Fibroblast of pulmonary artery (primary cell): Measurements from ENCODE around the gene TRAM2.
A peak's percentile ranks its signal among the peaks of the same experiment; 100 is the strongest.

ENCODE experiments used
- DNase-seq: peaks from one replicate; pipeline ENCODE4 v3.0.0-alpha.2; 2010; ENCODE audit warnings: low read depth
- H3K4me3 ChIP-seq: replicated peaks from 2 replicates; pipeline ENCODE4 v1.5.1; 2011; ENCODE audit warnings: low read depth, mild to moderate bottlenecking, control low read depth, low read length, moderate library complexity
- CTCF ChIP-seq: IDR thresholded peaks from 2 replicates; pipeline ENCODE4 v1.5.1; 2011; ENCODE audit warnings: mild to moderate bottlenecking, control low read depth, low read length, inconsistent platforms; ENCODE audit errors: missing control alignments

Gene TRAM2

GRCh38 chr6:52513896-52514295 is 63.0 kb downstream of the TRAM2 start:
- H3K4me3 ChIP-seq = no peak overlapping the region
- TF ChIP-seq CTCF = no peak
- DNase-seq = no peak

DNA sequence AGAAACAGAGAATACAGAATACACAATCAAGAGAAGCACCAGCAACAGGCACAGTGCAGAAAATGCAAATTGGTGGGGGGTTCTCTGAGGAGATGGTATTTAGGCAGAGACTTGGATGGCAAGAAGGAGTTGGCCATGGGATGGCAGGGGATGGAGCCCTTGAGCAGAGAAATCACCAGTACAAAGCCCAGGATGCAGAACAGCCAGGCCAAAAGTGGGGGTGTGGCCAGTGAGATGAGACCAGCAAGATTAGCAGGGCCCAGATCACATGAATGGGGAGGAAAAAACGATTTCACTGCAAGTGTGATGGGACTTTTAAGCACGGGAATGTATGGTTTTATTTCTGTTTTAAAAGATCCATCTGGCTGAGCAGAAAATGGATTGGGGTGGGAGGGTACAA is 63.4 kb downstream of the TRAM2 start:
- TF ChIP-seq CTCF = no peak
- H3K4me3 ChIP-seq = no peak overlapping the region

GRCh38 chr6:52512199-52512598 is 64.7 kb downstream of the TRAM2 start:
- DNase-seq = peak; percentile 92
- H3K4me3 ChIP-seq = no peak overlapping the region
- no peak for TF ChIP-seq CTCF

More for the DNA sequence above, 63.4 kb downstream of the TRAM2 start:
- no peak for DNase-seq

- H3K4me3 ChIP-seq = no peak overlapping the region
- no peak for DNase-seq
- TF ChIP-seq CTCF = no peak
Measured at GRCh38 chr6:52511572-52512151, 65.2 kb downstream of the TRAM2 start.

GRCh38 chr6:52511163-52511562 is 65.7 kb downstream of the TRAM2 start:
- no peak overlapping the region for H3K4me3 ChIP-seq
- no peak for DNase-seq
- no peak for TF ChIP-seq CTCF

DNA sequence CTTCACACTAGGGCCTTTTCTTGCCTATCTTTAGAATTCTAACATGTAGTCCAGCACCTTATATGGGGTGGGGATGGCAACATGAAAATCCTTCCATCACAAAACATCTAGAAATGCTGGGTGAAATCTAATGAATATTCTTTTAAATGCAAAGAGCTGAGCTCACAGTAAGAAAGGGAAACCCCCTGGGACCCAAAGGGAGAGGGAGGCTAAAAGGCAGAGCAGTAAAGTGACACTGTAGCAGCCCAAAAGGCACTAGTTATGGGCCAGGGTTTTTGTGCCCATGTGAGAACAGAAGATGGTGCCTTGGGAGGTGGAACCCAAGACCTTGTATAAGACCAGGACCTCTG is 66.7 kb downstream of the TRAM2 start:
- TF ChIP-seq CTCF = no peak
- DNase-seq = no peak
- no peak overlapping the region for H3K4me3 ChIP-seq
